Measurements from ENCODE around the gene SLC11A1.

Gene SLC11A1

DNA sequence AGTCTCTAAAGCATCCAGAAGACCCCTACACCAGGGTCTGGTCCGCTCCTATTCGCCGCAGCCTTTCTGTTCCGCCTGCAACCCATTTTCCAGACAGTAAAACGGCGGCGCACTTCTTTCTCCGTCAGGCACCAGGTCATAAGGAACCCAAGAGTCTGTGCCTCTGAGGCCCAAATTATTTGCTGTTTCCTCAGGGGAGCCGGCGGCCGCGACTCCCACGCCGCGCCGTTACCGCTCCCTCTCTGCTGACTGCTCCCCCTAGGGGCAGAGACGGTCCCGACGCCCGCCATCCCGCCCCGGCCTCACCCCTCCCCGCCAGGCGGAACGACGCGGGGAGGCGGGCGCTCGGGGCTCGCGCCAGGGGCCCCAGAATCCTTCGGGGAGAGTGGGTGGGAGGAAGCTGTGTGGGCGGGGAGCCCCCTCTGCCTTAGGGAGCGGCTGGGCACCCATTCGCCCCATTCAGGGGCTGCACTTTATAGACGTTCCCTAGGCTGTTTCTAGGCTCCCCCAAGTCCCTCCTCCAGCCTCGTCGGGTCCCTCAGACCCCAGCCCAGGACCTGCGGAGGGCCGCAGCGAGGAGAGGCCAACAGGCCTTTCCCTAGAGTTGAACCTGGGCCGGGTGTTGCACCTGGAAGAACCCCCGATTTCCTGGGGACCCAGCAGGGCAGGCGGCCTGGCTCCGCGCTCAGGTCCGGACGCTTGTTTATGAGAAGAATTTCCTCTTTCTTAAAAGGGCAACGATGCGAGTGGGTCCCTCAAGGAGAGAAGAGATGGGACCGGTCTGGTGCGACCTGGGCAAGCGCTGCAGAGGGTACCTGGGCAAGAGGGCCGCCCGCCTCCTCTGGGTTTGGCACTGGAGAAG, 14.0 kb downstream of the SLC11A1 start (continued):
- TF ChIP-seq, protein P1, sequence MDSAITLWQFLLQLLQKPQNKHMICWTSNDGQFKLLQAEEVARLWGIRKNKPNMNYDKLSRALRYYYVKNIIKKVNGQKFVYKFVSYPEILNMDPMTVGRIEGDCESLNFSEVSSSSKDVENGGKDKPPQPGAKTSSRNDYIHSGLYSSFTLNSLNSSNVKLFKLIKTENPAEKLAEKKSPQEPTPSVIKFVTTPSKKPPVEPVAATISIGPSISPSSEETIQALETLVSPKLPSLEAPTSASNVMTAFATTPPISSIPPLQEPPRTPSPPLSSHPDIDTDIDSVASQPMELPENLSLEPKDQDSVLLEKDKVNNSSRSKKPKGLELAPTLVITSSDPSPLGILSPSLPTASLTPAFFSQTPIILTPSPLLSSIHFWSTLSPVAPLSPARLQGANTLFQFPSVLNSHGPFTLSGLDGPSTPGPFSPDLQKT (IDR thresholded peaks at IDR 0.05; ENCODE audit: borderline replicate concordance, low read depth, low read length): no peak
- TF ChIP-seq ZNF558 (tag by site-specific recombination; IDR thresholded peaks at IDR 0.05): no peak
- TF ChIP-seq, protein P2, sequence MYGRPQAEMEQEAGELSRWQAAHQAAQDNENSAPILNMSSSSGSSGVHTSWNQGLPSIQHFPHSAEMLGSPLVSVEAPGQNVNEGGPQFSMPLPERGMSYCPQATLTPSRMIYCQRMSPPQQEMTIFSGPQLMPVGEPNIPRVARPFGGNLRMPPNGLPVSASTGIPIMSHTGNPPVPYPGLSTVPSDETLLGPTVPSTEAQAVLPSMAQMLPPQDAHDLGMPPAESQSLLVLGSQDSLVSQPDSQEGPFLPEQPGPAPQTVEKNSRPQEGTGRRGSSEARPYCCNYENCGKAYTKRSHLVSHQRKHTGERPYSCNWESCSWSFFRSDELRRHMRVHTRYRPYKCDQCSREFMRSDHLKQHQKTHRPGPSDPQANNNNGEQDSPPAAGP (tag by site-specific recombination; IDR thresholded peaks at IDR 0.05): peak; percentile 86
- TF ChIP-seq ZFP41 (tag by site-specific recombination; IDR thresholded peaks at IDR 0.05; ENCODE audit: borderline replicate concordance): no peak
- no peak for TF ChIP-seq ZNF514 (tag by site-specific recombination; IDR thresholded peaks at IDR 0.05)
- TF ChIP-seq ZNF146 (tag by site-specific recombination; IDR thresholded peaks at IDR 0.05): no peak
- no peak for TF ChIP-seq SCRT2 (tag by site-specific recombination; IDR thresholded peaks at IDR 0.05)
- peak; percentile 87 for TF ChIP-seq GLIS1 (tag by site-specific recombination; IDR thresholded peaks at IDR 0.05)
- no peak for TF ChIP-seq ZNF354C (tag by site-specific recombination; IDR thresholded peaks at IDR 0.05; ENCODE audit: borderline replicate concordance, low read depth)
- TF ChIP-seq ZNF24 (tag by site-specific recombination; IDR thresholded peaks at IDR 0.05): peak; percentile 55; the same call in 1 of the 2 replicates
- TF ChIP-seq ZNF707 (tag by site-specific recombination; IDR thresholded peaks at IDR 0.05): no peak
- TF ChIP-seq ZNF274 (IDR thresholded peaks at IDR 0.05; ENCODE audit: low read length): no peak
- TF ChIP-seq ZNF274 (tag by site-specific recombination; IDR thresholded peaks at IDR 0.05; ENCODE audit: borderline replicate concordance): no peak
- TF ChIP-seq ZNF571 (tag by site-specific recombination; IDR thresholded peaks at IDR 0.05): no peak
- no peak for TF ChIP-seq ZNF548 (tag by site-specific recombination; IDR thresholded peaks at IDR 0.05)
- no peak for TF ChIP-seq TCF7L2 (IDR thresholded peaks at IDR 0.05; ENCODE audit: borderline replicate concordance, low read depth, low read length)
- TF ChIP-seq ZNF175 (tag by site-specific recombination; IDR thresholded peaks at IDR 0.05): no peak
- TF ChIP-seq, protein P3, sequence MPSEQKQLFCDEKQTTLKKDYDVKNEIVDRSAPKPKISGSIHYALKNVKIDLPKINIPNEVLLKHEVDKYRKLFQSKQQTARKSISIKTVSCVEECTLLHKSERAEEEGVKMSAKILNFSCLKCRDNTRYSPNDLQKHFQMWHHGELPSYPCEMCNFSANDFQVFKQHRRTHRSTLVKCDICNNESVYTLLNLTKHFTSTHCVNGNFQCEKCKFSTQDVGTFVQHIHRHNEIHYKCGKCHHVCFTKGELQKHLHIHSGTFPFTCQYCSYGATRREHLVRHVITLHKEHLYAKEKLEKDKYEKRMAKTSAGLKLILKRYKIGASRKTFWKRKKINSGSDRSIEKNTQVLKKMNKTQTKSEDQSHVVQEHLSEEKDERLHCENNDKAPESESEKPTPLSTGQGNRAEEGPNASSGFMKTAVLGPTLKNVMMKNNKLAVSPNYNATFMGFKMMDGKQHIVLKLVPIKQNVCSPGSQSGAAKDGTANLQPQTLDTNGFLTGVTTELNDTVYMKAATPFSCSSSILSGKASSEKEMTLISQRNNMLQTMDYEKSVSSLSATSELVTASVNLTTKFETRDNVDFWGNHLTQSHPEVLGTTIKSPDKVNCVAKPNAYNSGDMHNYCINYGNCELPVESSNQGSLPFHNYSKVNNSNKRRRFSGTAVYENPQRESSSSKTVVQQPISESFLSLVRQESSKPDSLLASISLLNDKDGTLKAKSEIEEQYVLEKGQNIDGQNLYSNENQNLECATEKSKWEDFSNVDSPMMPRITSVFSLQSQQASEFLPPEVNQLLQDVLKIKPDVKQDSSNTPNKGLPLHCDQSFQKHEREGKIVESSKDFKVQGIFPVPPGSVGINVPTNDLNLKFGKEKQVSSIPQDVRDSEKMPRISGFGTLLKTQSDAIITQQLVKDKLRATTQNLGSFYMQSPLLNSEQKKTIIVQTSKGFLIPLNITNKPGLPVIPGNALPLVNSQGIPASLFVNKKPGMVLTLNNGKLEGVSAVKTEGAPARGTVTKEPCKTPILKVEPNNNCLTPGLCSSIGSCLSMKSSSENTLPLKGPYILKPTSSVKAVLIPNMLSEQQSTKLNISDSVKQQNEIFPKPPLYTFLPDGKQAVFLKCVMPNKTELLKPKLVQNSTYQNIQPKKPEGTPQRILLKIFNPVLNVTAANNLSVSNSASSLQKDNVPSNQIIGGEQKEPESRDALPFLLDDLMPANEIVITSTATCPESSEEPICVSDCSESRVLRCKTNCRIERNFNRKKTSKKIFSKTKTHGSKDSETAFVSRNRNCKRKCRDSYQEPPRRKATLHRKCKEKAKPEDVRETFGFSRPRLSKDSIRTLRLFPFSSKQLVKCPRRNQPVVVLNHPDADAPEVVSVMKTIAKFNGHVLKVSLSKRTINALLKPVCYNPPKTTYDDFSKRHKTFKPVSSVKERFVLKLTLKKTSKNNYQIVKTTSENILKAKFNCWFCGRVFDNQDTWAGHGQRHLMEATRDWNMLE (tag by site-specific recombination; conservative IDR thresholded peaks at IDR 0.05; ENCODE audit: low read depth): 0 out of 2 replicates have a peak, but pooled peaks have one; percentile 15
- no peak for TF ChIP-seq OVOL3 (tag by site-specific recombination; IDR thresholded peaks at IDR 0.05)
- TF ChIP-seq HOXA7 (CRISPR knock-in tag; IDR thresholded peaks at IDR 0.05; ENCODE audit: borderline replicate concordance): no peak
- TF ChIP-seq ZNF544 (tag by site-specific recombination; IDR thresholded peaks at IDR 0.05): no peak
- TF ChIP-seq, protein P4, sequence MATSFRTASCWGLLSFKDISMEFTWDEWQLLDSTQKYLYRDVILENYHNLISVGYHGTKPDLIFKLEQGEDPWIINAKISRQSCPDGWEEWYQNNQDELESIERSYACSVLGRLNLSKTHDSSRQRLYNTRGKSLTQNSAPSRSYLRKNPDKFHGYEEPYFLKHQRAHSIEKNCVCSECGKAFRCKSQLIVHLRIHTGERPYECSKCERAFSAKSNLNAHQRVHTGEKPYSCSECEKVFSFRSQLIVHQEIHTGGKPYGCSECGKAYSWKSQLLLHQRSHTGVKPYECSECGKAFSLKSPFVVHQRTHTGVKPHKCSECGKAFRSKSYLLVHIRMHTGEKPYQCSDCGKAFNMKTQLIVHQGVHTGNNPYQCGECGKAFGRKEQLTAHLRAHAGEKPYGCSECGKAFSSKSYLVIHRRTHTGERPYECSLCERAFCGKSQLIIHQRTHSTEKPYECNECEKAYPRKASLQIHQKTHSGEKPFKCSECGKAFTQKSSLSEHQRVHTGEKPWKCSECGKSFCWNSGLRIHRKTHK (tag by site-specific recombination; IDR thresholded peaks at IDR 0.05): no peak
- no peak for TF ChIP-seq ZNF19 (tag by site-specific recombination; IDR thresholded peaks at IDR 0.05; ENCODE audit: low read depth)
- TF ChIP-seq ZNF776 (tag by site-specific recombination; IDR thresholded peaks at IDR 0.05; ENCODE audit: borderline replicate concordance): no peak
- no peak for TF ChIP-seq ZNF426 (tag by site-specific recombination; IDR thresholded peaks at IDR 0.05)
- TF ChIP-seq ZBTB21 (tag by site-specific recombination; IDR thresholded peaks at IDR 0.05): no peak
- TF ChIP-seq, protein P5, sequence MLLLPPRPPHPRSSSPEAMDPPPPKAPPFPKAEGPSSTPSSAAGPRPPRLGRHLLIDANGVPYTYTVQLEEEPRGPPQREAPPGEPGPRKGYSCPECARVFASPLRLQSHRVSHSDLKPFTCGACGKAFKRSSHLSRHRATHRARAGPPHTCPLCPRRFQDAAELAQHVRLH (tag by site-specific recombination; IDR thresholded peaks at IDR 0.05): no peak
- peak; percentile 88 for TF ChIP-seq ZNF37A (tag by site-specific recombination; IDR thresholded peaks at IDR 0.05)
- TF ChIP-seq ZNF660 (tag by site-specific recombination; IDR thresholded peaks at IDR 0.05): peak; percentile 83
- TF ChIP-seq ZBTB8A (tag by site-specific recombination; IDR thresholded peaks at IDR 0.05): peak; percentile 99
- peak; percentile 52 for TF ChIP-seq BCL11A (tag by site-specific recombination; IDR thresholded peaks at IDR 0.05; ENCODE audit: low read depth)
